T-helper 1 cell (primary cell): Measurements from ENCODE around the gene SLC5A1.
"Not testable (repeated sequence)": the region's sequence is repeated elsewhere in the genome, so short reads cannot be mapped to it uniquely, and the experiment has no call there.

ENCODE experiments used
- DNase-seq, 5 donors: peaks; one replicate each; pipeline ENCODE4 v3.0.0-alpha.2; 2012 to 2020

SLC5A1 gene

GRCh38 chr22:32150647-32151046, 107.6 kb downstream of the SLC5A1 start:
- not testable (repeated sequence) for DNase-seq

- not testable (repeated sequence) for DNase-seq
These were observed 108.6 kb downstream of the SLC5A1 start for GRCh38 chr22:32151641-32152040.

GRCh38 chr22:32154727-32155126, 111.7 kb downstream of the SLC5A1 start:
- not testable (repeated sequence) for DNase-seq

GRCh38 chr22:32157632-32158031, 114.6 kb downstream of the SLC5A1 start:
- not testable (repeated sequence) for DNase-seq

- DNase-seq = no peak
These were observed 115.9 kb downstream of the SLC5A1 start, which contains the start of gene C22orf42 for GRCh38 chr22:32158712-32159533. C22orf42 (minus strand) TSS chr22:32159303; CDS start chr22:32159215, 88 bp downstream.

- DNase-seq = not testable (repeated sequence)
These were observed 117.3 kb downstream of the SLC5A1 start for GRCh38 chr22:32160411-32160810.
